Loucy (cell line): ENCODE data around the gene ROBO2.

ENCODE experiments used
- CTCF ChIP-seq: fragments of 200-600 bp; sonication (generic); conservative IDR thresholded peaks from 2 replicates; pipeline ENCODE4 v1.5.1; 2014; ENCODE audit warnings: mild to moderate bottlenecking, antibody characterized with exemption, low read length
- EZH2phosphoT487 ChIP-seq: fragments of 200-600 bp; IDR thresholded peaks from 2 replicates; pipeline ENCODE4 v1.6.1; 2018; ENCODE audit warnings: antibody characterized with exemption, mild to moderate bottlenecking, moderate library complexity, borderline replicate concordance

DNA sequence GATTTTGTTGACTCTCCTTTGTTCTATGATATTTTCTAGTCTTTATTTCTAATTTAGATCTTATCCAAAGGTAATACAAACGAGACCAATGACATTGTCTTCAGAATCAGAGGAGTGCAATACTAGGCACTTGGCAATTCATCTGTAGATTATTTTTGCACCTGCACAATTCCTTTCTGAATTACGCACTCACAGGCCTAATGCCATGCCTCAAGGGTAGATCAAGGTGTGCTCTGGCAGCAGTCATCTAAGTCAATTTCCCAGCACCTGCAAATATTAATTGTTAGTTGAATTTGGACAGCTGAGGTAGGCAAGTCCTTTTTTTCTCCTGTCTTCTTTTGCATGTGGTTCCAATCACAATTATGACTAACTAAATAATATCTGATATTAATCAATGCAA lies 653.2 kb downstream of the ROBO2 start:
- TF ChIP-seq EZH2phosphoT487 (no peak), CTCF (no peak)
